GM12864 (cell line): ENCODE measurements around the gene PRLHR.
A peak's percentile ranks its signal among the peaks of the same experiment; 100 is the strongest.

Source experiments
- DNase-seq: peaks from one replicate; pipeline ENCODE4 v3.0.0-alpha.2; 2011; ENCODE audit warnings: low read depth
- H3K4me3 ChIP-seq: 2 replicates; pipeline ENCODE4 v1.5.1; 2011; ENCODE audit warnings: mild to moderate bottlenecking, low read depth, low read length, control low read depth
- CTCF ChIP-seq: IDR thresholded peaks from 2 replicates; pipeline ENCODE4 v1.5.1; 2011; ENCODE audit warnings: low read depth, mild to moderate bottlenecking, moderate library complexity, low read length, control low read depth, inconsistent platforms; ENCODE audit errors: missing control alignments

PRLHR gene

GRCh38 chr10:118570591-118570990 is 24.9 kb downstream of the PRLHR start:
- DNase-seq: no peak
- TF ChIP-seq CTCF: no peak

GRCh38 chr10:118569882-118570252 is 25.6 kb downstream of the PRLHR start:
- H3K4me3 ChIP-seq: no peak overlapping the region
- TF ChIP-seq CTCF: no peak
- DNase-seq: no peak

More at GRCh38 chr10:118570591-118570990, 24.9 kb downstream of the PRLHR start:
- H3K4me3 ChIP-seq: no peak overlapping the region

- no peak for DNase-seq
- TF ChIP-seq CTCF: no peak
- no peak overlapping the region for H3K4me3 ChIP-seq
Observed at GRCh38 chr10:118569241-118569881, 26.1 kb downstream of the PRLHR start.

GRCh38 chr10:118568327-118568848 is 27.1 kb downstream of the PRLHR start:
- H3K4me3 ChIP-seq: no peak overlapping the region
- peak; percentile 72 for TF ChIP-seq CTCF
- DNase-seq: peak; percentile 16

GRCh38 chr10:118567701-118568248 is 27.7 kb downstream of the PRLHR start:
- H3K4me3 ChIP-seq: no peak overlapping the region
- no peak for TF ChIP-seq CTCF
- DNase-seq: no peak

GRCh38 chr10:118566911-118567310 is 28.5 kb downstream of the PRLHR start:
- no peak overlapping the region for H3K4me3 ChIP-seq
- no peak for TF ChIP-seq CTCF
- DNase-seq: no peak
